ENCODE measurements around the gene APMAP. TPM values are rescaled to one million over a fixed set of nuclear protein-coding genes. Genes with fewer than 3 reads are reported as not detected.

Gene APMAP
- total and polyA plus RNA-seq, 10 of the 15 experiments (the other 5 are each of a cell fraction or from before 2014, with no cell fraction given) = 12.1 to 60.2 (median 32.7) TPM

- H3K79me2 ChIP-seq (ENCODE audit: control insufficient read depth, insufficient read depth, low read length) = no peaks in the 10 kb centered on the region
These were observed 14.0 kb downstream of the APMAP start for GRCh38 chr20:24978513-24978912.

More at GRCh38 chr20:24978513-24978912, 14.0 kb downstream of the APMAP start:
- in situ Hi-C loops (cut with MboI) = no loop called here
- ChIA-PET RAD21 (ENCODE audit: unreplicated experiment) (no interaction called here), POLR2A (no interaction called here), CTCF (no interaction called here), SMC1A (ENCODE audit: uncharacterized antibody, unreplicated experiment) (interaction anchor here (0.9 to 2.1 kb wide), 2 partner anchors 10 to 11 kb away, joined by 3 to 4 read pairs; no protein-coding TSS in a partner anchor)
- H3K27ac ChIP-seq (ENCODE audit: control insufficient read depth, insufficient read depth) = no peak overlapping the region
- no peak overlapping the region for H3K4me3 ChIP-seq
- H3K4me2 ChIP-seq (ENCODE audit: control insufficient read depth, insufficient read depth) = no peak overlapping the region
- peaks cover 16% of the 10 kb centered on the region in 2 experiments for H3K36me3 ChIP-seq (ENCODE audit: control insufficient read depth in 2 of 2, insufficient read depth in 2 of 2, low read length in 1 of 2)
- intact Hi-C loops (cut with micrococcal nuclease; ENCODE audit: unreplicated experiment) = no loop called here
- FAIRE-seq (no peak), ATAC-seq (no peak), DNase-seq (ENCODE audit: low read depth, low spot score) (no peak)
- no peaks in the 10 kb centered on the region for H4K20me1 ChIP-seq (ENCODE audit: control insufficient read depth, insufficient read depth)
- no peak overlapping the region for H3K9ac ChIP-seq (ENCODE audit: control insufficient read depth, insufficient read depth, low read length)
- BruUV-seq (replicated peaks) = no TSS peak
- no peaks in the 10 kb centered on the region for H3K4me1 ChIP-seq (ENCODE audit: control insufficient read depth, insufficient read depth, low read length)
- peaks cover 17% of the 10 kb centered on the region; the same call in 2 of the 3 replicates for H3K9me3 ChIP-seq (replicated peaks; ENCODE audit: control insufficient read depth, insufficient read depth, low read length)
- no peaks in the 10 kb centered on the region for H3K27me3 ChIP-seq (replicated peaks in 1 of 2; ENCODE audit: control insufficient read depth in 2 of 2, insufficient read depth in 2 of 2, low read length in 1 of 2)
- no peak overlapping the region for H2AFZ ChIP-seq (ENCODE audit: control insufficient read depth, low read depth, low read length)
- TF ChIP-seq KAT2A (conservative IDR thresholded peaks at IDR 0.05; ENCODE audit: control insufficient read depth, low read depth, low read length) (no peak), NFXL1 (IDR thresholded peaks at IDR 0.05; ENCODE audit: borderline replicate concordance) (no peak), CHD1 (IDR thresholded peaks at IDR 0.05; ENCODE audit: low read depth, low read length) (no peak), CREB1 (IDR thresholded peaks at IDR 0.05; ENCODE audit: low read depth) (no peak), EZH2 (IDR thresholded peaks at IDR 0.05; ENCODE audit: borderline replicate concordance, control insufficient read depth, low read depth, low read length) (no peak)
- TF ChIP-seq, protein P1, sequence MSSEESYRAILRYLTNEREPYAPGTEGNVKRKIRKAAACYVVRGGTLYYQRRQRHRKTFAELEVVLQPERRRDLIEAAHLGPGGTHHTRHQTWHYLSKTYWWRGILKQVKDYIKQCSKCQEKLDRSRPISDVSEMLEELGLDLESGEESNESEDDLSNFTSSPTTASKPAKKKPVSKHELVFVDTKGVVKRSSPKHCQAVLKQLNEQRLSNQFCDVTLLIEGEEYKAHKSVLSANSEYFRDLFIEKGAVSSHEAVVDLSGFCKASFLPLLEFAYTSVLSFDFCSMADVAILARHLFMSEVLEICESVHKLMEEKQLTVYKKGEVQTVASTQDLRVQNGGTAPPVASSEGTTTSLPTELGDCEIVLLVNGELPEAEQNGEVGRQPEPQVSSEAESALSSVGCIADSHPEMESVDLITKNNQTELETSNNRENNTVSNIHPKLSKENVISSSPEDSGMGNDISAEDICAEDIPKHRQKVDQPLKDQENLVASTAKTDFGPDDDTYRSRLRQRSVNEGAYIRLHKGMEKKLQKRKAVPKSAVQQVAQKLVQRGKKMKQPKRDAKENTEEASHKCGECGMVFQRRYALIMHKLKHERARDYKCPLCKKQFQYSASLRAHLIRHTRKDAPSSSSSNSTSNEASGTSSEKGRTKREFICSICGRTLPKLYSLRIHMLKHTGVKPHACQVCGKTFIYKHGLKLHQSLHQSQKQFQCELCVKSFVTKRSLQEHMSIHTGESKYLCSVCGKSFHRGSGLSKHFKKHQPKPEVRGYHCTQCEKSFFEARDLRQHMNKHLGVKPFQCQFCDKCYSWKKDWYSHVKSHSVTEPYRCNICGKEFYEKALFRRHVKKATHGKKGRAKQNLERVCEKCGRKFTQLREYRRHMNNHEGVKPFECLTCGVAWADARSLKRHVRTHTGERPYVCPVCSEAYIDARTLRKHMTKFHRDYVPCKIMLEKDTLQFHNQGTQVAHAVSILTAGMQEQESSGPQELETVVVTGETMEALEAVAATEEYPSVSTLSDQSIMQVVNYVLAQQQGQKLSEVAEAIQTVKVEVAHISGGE (CRISPR knock-in tag; IDR thresholded peaks at IDR 0.05) = no peak
- WGBS (ENCODE audit: insufficient coverage, insufficient replicate concordance, low lambda C conversion rate, missing lambda C conversion rate) = 98% methylated on average over 8 of the region's 8 CpGs
